ENCODE measurements around the gene GNG10.

DNA sequence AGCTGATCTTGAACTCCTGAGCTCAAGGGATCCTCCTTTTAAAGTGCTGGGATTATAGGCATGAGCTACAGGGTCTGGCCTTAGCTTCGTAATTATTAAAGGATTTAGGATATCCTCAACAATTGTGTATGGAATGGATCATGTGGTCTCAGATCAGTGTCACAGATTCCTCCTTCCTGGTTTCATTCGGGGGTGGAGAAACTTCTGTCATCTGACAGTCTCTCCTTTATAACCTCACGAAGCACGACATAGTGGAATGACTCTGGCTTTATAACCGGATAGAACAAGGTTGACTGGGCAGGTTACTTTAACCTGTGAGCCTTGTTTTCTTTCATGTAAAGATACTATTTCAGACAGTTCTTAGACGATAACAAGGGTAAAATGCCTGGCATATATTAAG, 4.4 kb upstream of the GNG10 start:
- TF ChIP-seq, protein P1, sequence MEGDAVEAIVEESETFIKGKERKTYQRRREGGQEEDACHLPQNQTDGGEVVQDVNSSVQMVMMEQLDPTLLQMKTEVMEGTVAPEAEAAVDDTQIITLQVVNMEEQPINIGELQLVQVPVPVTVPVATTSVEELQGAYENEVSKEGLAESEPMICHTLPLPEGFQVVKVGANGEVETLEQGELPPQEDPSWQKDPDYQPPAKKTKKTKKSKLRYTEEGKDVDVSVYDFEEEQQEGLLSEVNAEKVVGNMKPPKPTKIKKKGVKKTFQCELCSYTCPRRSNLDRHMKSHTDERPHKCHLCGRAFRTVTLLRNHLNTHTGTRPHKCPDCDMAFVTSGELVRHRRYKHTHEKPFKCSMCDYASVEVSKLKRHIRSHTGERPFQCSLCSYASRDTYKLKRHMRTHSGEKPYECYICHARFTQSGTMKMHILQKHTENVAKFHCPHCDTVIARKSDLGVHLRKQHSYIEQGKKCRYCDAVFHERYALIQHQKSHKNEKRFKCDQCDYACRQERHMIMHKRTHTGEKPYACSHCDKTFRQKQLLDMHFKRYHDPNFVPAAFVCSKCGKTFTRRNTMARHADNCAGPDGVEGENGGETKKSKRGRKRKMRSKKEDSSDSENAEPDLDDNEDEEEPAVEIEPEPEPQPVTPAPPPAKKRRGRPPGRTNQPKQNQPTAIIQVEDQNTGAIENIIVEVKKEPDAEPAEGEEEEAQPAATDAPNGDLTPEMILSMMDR (conservative IDR thresholded peaks at IDR 0.05; ENCODE audit: low read depth, low read length), result no peak
- no peak for TF ChIP-seq EZH2 (IDR thresholded peaks at IDR 0.05; ENCODE audit: borderline replicate concordance, low read depth, low read length, poor library complexity, severe bottlenecking)
